ENCODE data around the gene ERO1B.
"Not testable (repeated sequence)": the region's sequence is repeated elsewhere in the genome, so short reads cannot be mapped to it uniquely, and the experiment has no call there.

The ERO1B gene

GRCh38 chr1:236206548-236206947 is 75.2 kb downstream of the ERO1B start:
- no peak overlapping the region for H3K4me3 ChIP-seq (ENCODE audit: control insufficient read depth, low read depth, low read length)
- no peak for TF ChIP-seq CTCF (conservative IDR thresholded peaks at IDR 0.05; ENCODE audit: control insufficient read depth, insufficient read depth, low read depth, low read length)
- no peak for DNase-seq (ENCODE audit: low read depth)

- TF ChIP-seq CTCF (conservative IDR thresholded peaks at IDR 0.05; ENCODE audit: control insufficient read depth, insufficient read depth, low read depth, low read length), result no peak
- DNase-seq (ENCODE audit: low read depth), result peak; percentile 27
- no peak overlapping the region for H3K4me3 ChIP-seq (ENCODE audit: control insufficient read depth, low read depth, low read length)
Observed at GRCh38 chr1:236204656-236205055, 77.1 kb downstream of the ERO1B start.

- no peak for TF ChIP-seq CTCF (conservative IDR thresholded peaks at IDR 0.05; ENCODE audit: control insufficient read depth, insufficient read depth, low read depth, low read length)
- H3K4me3 ChIP-seq (ENCODE audit: control insufficient read depth, low read depth, low read length), result no peak overlapping the region
- peak; percentile 72 for DNase-seq (ENCODE audit: low read depth)
Observed at GRCh38 chr1:236204039-236204438, 77.7 kb downstream of the ERO1B start.

GRCh38 chr1:236201786-236202185 is 80.0 kb downstream of the ERO1B start:
- no peak for DNase-seq (ENCODE audit: low read depth)
- TF ChIP-seq CTCF (conservative IDR thresholded peaks at IDR 0.05; ENCODE audit: control insufficient read depth, insufficient read depth, low read depth, low read length), result no peak
- H3K4me3 ChIP-seq (ENCODE audit: control insufficient read depth, low read depth, low read length), result no peak overlapping the region

- DNase-seq (ENCODE audit: low read depth), result no peak
- H3K4me3 ChIP-seq (ENCODE audit: control insufficient read depth, low read depth, low read length), result no peak overlapping the region
- TF ChIP-seq CTCF (conservative IDR thresholded peaks at IDR 0.05; ENCODE audit: control insufficient read depth, insufficient read depth, low read depth, low read length), result no peak
Observed at GRCh38 chr1:236200925-236201324, 80.8 kb downstream of the ERO1B start.

- peak; percentile 37 for DNase-seq (ENCODE audit: low read depth)
- TF ChIP-seq CTCF (conservative IDR thresholded peaks at IDR 0.05; ENCODE audit: control insufficient read depth, insufficient read depth, low read depth, low read length), result no peak
- no peak overlapping the region for H3K4me3 ChIP-seq (ENCODE audit: control insufficient read depth, low read depth, low read length)
Observed at GRCh38 chr1:236193184-236193583, 88.6 kb downstream of the ERO1B start.

- DNase-seq (ENCODE audit: low read depth), result not testable (repeated sequence)
Observed at GRCh38 chr1:236188084-236188483, 93.7 kb downstream of the ERO1B start.

GRCh38 chr1:236186471-236186870 is 95.3 kb downstream of the ERO1B start:
- not testable (repeated sequence) for H3K4me3 ChIP-seq (ENCODE audit: control insufficient read depth, low read depth, low read length); DNase-seq (ENCODE audit: low read depth)

More at GRCh38 chr1:236188084-236188483, 93.7 kb downstream of the ERO1B start:
- H3K4me3 ChIP-seq (ENCODE audit: control insufficient read depth, low read depth, low read length), result not testable (repeated sequence)

All from fibroblast of mammary gland (primary cell).